HG03432 (cell line): ENCODE measurements around the gene LRMDA.
"Not testable (repeated sequence)": the region's sequence is repeated elsewhere in the genome, so short reads cannot be mapped to it uniquely, and the experiment has no call there.

ENCODE experiments used
- ATAC-seq: cut with Tn5 transposase; IDR thresholded peaks from one replicate; pipeline ENCODE4 v1.9.1; 2021; ENCODE audit warnings: mild to moderate bottlenecking, moderate library complexity; ENCODE audit not compliant: unreplicated experiment

The LRMDA gene

GRCh38 chr10:75502389-75502788, 71.0 kb downstream of the LRMDA start:
- ATAC-seq, result no peak

GRCh38 chr10:75502838-75503237, 71.4 kb downstream of the LRMDA start:
- ATAC-seq, result no peak

GRCh38 chr10:75505293-75505692, 73.9 kb downstream of the LRMDA start:
- no peak for ATAC-seq

- peak; percentile 81 for ATAC-seq
These were observed 74.5 kb downstream of the LRMDA start for GRCh38 chr10:75505840-75506506.

- ATAC-seq, result no peak
These were observed 75.5 kb downstream of the LRMDA start for GRCh38 chr10:75506930-75507329.

DNA sequence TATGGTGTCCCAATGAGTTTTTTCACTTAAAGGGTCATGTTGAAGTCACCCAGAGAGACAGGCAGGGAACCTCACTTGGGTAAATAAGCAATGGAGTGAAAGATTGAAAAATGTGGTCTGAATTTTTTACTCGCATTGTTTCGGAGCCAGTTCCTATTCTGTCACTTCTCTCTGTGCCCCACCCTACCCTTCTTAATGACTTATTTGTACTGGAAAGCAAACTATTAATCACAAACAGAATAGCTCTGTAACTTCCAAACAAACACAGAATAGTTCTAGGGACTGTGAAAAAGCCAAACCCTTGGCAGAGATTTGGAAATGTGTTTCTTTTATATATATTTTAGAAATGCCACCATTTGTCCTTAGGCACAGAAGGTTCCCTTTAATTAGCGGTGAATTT, 76.0 kb downstream of the LRMDA start:
- no peak for ATAC-seq

DNA sequence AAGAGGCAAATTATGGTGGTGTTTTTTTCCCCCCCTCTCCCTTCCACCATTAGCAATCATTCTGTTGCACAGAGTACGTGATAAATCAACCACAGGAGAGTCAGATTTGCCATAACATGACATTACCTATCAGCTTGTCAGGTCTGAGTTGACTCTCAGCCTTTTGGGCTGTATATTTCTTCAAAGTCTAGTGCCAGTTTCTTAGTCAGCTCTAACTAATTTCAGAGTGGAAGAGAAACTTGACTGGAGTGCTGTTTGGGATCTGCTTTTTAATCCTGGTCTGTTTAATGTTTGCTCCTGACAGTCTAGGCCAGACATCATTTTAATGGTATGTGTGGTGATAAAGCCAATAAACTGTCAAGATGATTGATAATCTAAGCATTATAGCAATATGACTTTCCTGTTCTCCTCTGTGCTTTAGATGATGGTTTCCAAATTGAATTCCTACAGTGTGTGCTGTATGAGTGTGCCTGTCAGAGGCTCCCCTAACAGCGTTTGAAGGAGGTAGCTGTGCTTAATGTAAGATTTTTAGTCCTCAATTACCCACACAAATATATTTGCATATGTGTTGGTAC, 76.9 kb downstream of the LRMDA start:
- ATAC-seq, result no peak

GRCh38 chr10:75508814-75509306, 77.4 kb downstream of the LRMDA start:
- ATAC-seq, result no peak

DNA sequence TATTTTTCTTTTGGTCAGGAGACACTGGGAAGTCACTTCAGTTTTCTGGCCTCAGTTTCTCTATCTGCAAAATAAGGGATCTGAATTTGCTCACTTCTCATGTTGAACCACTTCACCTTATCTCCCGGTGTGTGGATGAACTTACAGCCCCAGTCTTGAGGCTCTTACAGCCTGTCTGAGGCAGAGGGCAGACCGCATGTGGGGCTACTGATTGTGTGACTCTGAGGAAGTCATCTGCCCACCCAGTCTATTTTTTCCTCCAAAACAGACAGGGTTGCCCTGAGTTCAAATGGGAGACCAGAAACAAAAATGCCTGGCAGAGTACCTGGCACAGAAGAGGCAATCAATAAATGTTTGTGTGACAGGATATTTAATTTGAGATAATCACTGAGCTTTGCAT, 78.3 kb downstream of the LRMDA start:
- no peak for ATAC-seq

GRCh38 chr10:75511011-75511410, 79.6 kb downstream of the LRMDA start:
- ATAC-seq, result no peak

GRCh38 chr10:75512203-75512933, 80.9 kb downstream of the LRMDA start:
- no peak for ATAC-seq

- no peak for ATAC-seq
These were observed 82.0 kb downstream of the LRMDA start for GRCh38 chr10:75513292-75513885.

DNA sequence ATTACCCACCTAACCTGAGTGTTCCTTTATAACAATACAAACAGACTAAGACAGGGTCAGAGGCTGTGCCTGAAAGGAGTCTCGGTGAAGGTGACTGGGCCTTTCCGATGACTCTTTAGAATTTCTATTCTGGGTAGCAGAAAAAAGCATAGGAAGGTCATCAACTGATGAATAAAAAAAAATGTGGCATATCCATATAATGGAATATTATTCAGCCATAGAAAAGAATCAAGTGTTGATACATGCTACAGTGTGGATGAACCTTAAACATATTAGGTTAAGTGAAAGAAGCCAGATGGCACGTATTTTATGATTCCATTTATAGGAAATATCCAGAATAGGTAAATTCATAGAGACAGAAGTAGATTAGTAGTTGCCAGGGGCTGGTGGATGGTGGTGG, 83.4 kb downstream of the LRMDA start:
- ATAC-seq, result no peak

DNA sequence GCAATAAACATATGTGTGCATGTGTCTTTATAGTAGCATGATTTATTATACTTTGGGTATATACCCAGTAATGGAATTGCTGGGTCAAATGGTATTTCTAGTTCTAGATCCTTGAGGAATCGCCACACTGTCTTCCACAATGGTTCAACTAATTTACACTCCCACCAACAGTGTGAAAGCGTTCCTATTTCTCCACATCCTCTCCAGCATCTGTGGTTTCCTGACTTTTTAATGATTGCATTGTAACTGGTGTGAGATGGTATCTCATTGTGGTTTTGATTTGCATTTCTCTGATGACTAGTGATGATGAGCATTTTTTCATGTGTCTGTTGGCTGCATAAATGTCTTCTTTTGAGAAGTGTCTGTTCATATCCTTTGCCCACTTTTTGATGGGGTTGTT, 84.7 kb downstream of the LRMDA start:
- not testable (repeated sequence) for ATAC-seq

- ATAC-seq, result not testable (repeated sequence)
These were observed 87.8 kb downstream of the LRMDA start for GRCh38 chr10:75519213-75519612.

- not testable (repeated sequence) for ATAC-seq
These were observed 89.9 kb downstream of the LRMDA start for GRCh38 chr10:75521194-75521829.

DNA sequence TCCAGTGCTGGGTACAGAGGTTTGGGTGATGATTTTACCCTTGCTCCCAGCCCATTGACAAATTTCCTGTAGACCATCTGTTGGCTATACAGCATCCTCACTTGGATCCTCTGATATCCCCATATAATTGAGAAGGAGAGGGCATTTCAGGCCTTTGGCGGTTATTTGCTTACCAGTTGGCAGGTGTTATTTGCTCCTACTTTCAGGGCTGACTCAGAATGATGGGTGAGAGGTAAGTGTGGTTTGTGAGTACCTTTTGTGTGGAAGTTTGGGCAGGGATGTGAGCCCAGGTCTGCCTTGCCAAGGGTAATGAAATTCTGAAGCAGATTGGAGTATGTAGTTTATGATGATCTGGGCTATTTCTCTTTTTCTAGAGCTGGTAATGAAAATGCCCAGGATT, 93.6 kb downstream of the LRMDA start:
- ATAC-seq, result no peak

- ATAC-seq, result no peak
These were observed 94.2 kb downstream of the LRMDA start for GRCh38 chr10:75525646-75526045.

DNA sequence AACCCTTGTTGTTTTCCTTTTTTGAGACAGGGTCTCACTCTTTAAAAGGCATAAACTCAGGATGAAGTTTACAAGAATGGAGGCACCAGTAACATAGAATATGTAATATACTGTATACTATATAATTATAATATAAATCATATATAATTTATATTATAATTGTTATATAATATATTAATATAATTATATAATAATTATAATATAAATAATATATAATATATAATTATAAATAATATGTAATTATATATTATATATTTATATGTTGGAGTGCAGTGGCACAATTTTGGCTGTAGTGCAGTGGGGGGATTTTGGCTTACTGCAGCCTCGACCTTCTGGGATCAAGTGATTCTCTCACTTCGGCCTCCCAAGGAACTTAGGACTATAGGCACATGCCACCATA, 96.1 kb downstream of the LRMDA start:
- no peak for ATAC-seq

DNA sequence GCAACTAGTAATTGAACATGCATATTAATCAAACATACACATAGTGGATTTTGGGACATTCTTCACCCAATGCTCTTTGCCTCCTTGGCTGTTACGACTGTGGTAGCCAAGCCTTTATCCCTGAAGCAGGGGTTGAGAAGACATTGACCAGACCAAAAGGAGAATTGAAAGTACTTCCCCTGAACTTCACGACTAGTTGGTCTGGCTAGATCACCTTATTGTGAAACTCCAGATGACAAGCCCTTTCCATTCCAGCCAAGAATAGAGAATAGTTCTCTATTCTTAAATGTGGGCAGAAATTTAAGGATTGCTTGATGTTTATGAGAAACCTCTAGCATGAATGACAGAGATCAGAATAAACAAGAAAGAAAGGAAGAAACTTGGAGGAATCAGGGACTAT, 97.0 kb downstream of the LRMDA start:
- ATAC-seq, result no peak

- ATAC-seq, result no peak
These were observed 98.9 kb downstream of the LRMDA start for GRCh38 chr10:75530299-75530698.
